Skeletal muscle tissue (tissue), 4 donors: Measurements from ENCODE around the gene PKP1. TPM values are rescaled to one million over a fixed set of nuclear protein-coding genes. Genes with fewer than 3 reads are reported as not detected.

Experiments
- H3K27ac ChIP-seq: one replicate; pipeline ENCODE4 v1.7.0; 2013; ENCODE audit warnings: mild to moderate bottlenecking, low read depth, low read length, inconsistent platforms
- H3K27me3 ChIP-seq, 3 donors: one replicate each; pipeline ENCODE4 v1.7.0; 2013; ENCODE audit warnings: low read length in 3 of 3; ENCODE audit not compliant: control insufficient read depth in 3 of 3, insufficient read depth in 3 of 3
- H3K36me3 ChIP-seq, 3 donors: one replicate each; pipeline ENCODE4 v1.7.0; 2013; ENCODE audit warnings: low read length in 3 of 3; ENCODE audit not compliant: control insufficient read depth in 3 of 3, insufficient read depth in 3 of 3
- H3K4me1 ChIP-seq, 3 donors: one replicate each; pipeline ENCODE4 v1.7.0; 2013; ENCODE audit warnings: low read length in 3 of 3, mild to moderate bottlenecking in 3 of 3; ENCODE audit not compliant: control insufficient read depth in 3 of 3, insufficient read depth in 3 of 3
- H3K4me3 ChIP-seq, 3 donors: one replicate each; pipeline ENCODE4 v1.7.0; 2013; ENCODE audit warnings: low read length in 3 of 3
- H3K9ac ChIP-seq, 3 donors: one replicate each; pipeline ENCODE4 v1.7.0; 2013; ENCODE audit warnings: low read length in 3 of 3, mild to moderate bottlenecking in 3 of 3, moderate library complexity in 2 of 3, low read depth in 1 of 3
- H3K9me3 ChIP-seq, 3 donors: one replicate each; pipeline ENCODE4 v1.7.0; 2013; ENCODE audit warnings: low read length in 3 of 3; ENCODE audit not compliant: control insufficient read depth in 3 of 3
- total RNA-seq: library from RNA; depleted of rRNA; stranded (reverse); fragments of >200 nt; gene quantifications from one replicate; pipeline ENCODE4 v1.2.3, GENCODE V29; 2014
- donor health status: Osteomylitis.

PKP1 gene
- total RNA-seq, 1 donor from 2014 or later = 3.7 TPM

DNA sequence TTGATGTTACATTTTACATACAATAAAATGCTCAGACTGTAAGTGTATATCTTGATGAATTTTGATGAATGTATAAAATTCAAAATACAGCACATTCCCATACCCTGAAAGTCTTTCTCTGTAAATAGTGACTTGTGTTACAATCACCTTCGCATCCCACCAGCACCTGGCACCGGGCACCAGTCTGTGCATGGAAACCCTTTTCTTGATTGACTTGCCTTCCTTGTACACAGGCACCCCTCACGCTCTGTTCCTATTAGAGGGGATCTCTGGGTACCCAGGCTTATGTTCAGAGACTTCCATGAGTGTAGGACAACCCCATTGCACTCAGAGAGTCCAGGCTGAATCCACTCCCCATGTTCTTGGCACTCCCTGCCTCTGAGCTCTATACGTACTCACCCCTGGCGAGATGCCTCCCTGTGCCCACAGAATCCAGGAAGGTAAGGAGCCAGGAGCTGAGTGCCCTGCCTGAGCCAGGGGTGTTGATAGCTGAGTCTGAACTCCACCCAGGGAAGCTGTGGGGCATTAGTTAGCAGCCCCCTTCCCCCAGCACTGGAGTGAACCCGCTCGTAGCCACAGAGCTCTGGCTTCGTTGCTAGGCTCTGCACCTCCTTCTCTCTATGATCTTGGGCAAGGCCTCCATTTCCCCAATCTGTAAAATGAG, 22.5 kb upstream of the PKP1 start:
- Histone ChIP-seq H3K27ac (no peak overlapping the region), H3K4me3 (no peak overlapping the region), H3K36me3 (no peaks in the 10 kb centered on the region), H3K4me1 (peaks cover 4 to 10% (median 6%) of the 10 kb centered on the region in 3 donors), H3K27me3 (peaks cover 14 to 41% (median 31%) of the 10 kb centered on the region in 3 donors), H3K9me3 (no peaks in the 10 kb centered on the region), H3K9ac (no peak overlapping the region)

DNA sequence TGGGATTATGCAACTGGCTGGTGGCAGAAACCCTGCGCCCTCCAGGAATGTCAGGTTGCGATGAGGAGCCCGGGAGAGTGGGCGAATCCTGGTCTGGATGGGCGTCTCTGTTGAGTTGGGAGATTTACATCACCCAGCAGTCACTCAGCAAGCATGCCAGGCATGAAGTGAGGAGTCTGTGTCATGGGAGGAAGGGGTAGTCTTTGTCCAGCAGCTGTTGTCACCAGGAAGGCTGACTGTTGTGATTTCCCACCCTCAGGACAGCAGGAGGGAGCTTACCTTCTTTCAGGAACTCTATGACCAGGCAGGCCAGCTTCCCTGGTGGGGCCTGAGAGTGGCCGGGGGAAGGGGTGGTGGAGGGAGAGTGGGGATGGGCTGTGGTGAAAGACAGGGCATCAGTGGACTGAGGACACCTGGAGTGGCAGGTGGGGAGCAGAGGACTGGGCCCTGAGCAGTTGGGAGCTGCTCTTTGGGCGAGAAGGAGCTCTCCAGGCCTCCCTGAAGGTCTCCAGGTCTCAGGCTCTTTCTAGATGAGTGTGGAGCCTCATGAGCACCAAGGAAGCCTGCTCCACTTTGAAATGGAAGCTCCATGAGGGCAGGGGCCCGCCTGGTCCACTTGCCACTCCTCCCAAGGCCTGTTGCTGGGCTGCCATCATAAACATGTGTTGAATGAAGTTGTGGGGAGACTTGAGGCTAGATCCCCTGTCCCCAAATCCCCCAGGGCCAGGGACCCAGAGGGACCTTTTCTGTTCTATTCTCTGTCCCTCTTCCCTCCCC, 21.3 kb upstream of the PKP1 start:
- no peaks in the 10 kb centered on the region for H3K9me3 ChIP-seq
- H3K36me3 ChIP-seq = no peaks in the 10 kb centered on the region
- no peak overlapping the region for H3K9ac ChIP-seq
- H3K4me1 ChIP-seq = peaks cover 4 to 10% (median 6%) of the 10 kb centered on the region in 3 donors
- no peak overlapping the region for H3K4me3 ChIP-seq
- H3K27me3 ChIP-seq = peaks cover 14 to 41% (median 33%) of the 10 kb centered on the region in 3 donors
- no peak overlapping the region for H3K27ac ChIP-seq

DNA sequence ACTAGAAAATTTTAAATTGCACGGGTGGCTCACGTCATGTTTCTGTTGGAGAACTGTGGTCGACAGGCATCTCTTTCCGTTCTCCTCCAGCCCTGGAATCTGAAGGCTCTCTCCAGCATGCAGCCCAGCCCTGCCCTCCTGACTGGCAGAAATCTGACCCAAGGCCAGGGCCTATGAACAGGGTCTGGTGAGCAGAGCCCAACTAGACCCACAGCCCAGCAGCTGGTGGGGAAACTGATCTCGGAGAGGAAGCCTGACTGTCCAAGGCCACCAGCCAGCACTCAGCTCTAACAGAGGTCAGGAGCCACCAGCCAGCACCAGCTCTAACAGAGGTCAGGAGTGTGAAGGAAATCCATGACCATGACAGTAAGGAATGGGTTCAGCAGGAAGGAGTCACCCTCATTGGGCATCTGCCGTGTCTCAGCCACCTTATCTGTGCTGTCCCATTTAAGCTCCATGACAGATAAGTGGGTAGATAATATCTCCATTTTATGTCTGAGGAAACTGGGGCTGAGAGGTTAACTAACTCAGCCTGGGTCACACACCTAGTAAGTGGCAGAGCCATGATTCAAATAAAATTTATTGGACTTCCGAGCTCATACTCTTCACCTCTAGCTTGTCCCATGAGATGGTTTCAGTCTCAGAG, 20.2 kb upstream of the PKP1 start:
- Histone ChIP-seq H3K9me3 (no peaks in the 10 kb centered on the region), H3K27ac (no peak overlapping the region), H3K9ac (no peak overlapping the region), H3K4me1 (peaks cover 4 to 10% (median 6%) of the 10 kb centered on the region in 3 donors), H3K36me3 (no peaks in the 10 kb centered on the region), H3K27me3 (peaks cover 14 to 41% (median 33%) of the 10 kb centered on the region in 3 donors), H3K4me3 (no peak overlapping the region)

DNA sequence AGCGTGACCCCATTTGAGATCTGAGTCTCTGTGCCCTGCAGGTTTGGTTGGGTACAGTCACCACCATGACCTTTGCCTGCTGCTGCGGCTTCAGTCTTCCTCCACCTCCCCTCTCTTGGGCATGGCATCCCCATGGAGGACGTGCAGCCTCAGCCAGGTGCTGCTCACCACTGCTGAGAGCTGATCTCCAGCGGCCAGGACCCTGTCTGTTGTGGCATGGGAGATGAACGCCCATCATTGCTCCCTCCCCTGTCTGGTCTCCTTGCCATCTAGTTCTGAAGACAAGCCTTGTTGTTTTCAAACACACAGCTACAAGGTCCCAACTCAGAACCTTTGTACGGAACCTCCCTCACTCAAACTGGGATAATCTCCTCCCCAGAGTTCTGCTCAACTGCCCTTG, 19.2 kb upstream of the PKP1 start:
- Histone ChIP-seq H3K36me3 (no peaks in the 10 kb centered on the region), H3K27ac (no peak overlapping the region), H3K4me1 (peaks cover 4 to 10% (median 6%) of the 10 kb centered on the region in 3 donors), H3K27me3 (peaks cover 20 to 41% (median 34%) of the 10 kb centered on the region in 3 donors), H3K9me3 (no peaks in the 10 kb centered on the region), H3K9ac (no peak overlapping the region), H3K4me3 (no peak overlapping the region)

DNA sequence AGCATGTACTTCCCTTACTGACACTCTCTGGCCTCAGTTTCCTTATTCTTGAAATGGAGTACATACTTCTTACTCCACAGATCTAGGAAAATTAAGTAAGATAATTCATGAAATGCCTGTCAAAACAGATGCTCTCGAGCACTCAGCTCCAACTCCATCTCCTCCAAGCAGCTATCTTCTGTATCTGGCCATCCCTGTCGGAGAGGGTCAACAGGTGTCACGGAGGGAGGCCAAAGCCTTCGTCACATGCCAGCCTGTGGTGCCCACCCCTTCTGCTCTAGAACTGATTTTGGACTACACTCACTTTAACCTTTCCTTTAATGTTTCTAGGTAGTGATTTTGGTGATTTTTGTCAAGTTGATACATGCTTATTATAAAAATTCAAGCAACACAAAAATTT, 18.8 kb upstream of the PKP1 start:
- Histone ChIP-seq H3K27ac (no peak overlapping the region), H3K27me3 (peaks cover 21 to 38% (median 30%) of the 10 kb centered on the region in 3 donors), H3K36me3 (no peaks in the 10 kb centered on the region), H3K9ac (no peak overlapping the region), H3K4me1 (peaks cover 3 to 8% (median 6%) of the 10 kb centered on the region in 3 donors), H3K9me3 (no peaks in the 10 kb centered on the region), H3K4me3 (no peak overlapping the region)

DNA sequence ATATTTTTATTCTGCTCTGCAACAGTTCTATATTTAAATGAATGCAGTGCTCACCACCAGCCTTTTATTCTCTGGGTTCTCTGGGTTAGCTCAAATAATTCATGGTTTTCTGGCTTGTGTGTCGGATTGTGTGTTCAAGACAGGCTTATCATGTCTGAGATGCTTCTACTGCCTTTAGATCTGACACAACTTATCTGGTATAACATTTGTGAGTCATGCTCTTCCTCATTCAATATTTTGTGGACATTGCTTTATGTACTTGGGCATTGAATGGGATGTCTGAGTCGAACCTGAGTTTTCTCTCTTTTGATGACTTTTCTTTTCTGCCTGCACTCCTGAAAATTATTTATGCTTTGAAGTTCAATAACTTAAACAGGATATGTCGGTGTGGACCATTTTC, 17.6 kb upstream of the PKP1 start:
- Histone ChIP-seq H3K36me3 (no peaks in the 10 kb centered on the region), H3K27ac (no peak overlapping the region), H3K27me3 (peaks cover 11 to 31% (median 20%) of the 10 kb centered on the region in 3 donors), H3K4me1 (no peaks in the 10 kb centered on the region), H3K9me3 (no peaks in the 10 kb centered on the region), H3K4me3 (no peak overlapping the region), H3K9ac (no peak overlapping the region)

DNA sequence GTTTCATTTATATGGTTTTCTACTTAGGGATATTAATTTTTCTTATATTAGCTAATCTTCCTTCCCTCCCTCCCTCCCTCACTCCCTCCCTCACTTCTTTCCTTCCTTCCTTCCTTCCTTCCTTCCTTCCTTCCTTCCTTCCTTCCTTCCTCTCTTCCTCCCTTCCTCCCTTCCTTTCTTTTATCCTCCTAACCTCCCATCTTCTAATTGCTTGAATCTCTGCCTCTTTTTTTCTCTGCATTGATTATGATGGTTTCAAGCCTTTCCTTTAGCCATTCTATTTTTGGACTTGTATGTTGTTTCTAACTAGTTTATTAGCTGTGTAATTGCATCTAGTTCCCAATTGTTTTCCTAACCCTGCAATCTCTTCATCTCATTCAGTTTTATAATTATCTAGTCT, 17.0 kb upstream of the PKP1 start:
- Histone ChIP-seq H3K27me3 (peaks cover 7 to 26% (median 14%) of the 10 kb centered on the region in 3 donors), H3K36me3 (no peaks in the 10 kb centered on the region), H3K4me3 (no peak overlapping the region), H3K27ac (no peak overlapping the region), H3K9me3 (no peaks in the 10 kb centered on the region), H3K4me1 (no peaks in the 10 kb centered on the region), H3K9ac (no peak overlapping the region)

DNA sequence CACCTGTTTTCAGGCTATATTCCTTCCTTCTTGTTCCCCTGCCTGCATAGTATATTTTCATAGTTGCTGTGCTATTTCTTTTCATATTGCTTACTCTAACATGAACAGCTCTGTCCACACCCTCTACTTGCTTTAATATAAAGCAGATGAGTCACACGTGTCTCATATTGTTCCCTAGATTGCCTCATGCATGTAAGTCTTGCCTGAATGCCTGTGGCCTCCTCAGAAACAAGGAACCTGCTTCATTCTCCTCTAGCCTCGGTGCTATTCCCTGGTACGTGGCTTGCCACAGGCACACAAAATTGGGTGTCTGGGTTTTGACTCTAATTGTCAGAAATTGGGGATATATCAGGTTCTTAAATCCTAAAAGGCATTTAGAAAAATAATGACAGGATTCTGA, 16.5 kb upstream of the PKP1 start:
- H3K36me3 ChIP-seq = no peaks in the 10 kb centered on the region
- H3K4me3 ChIP-seq = no peak overlapping the region
- H3K4me1 ChIP-seq = no peaks in the 10 kb centered on the region
- peaks cover 7 to 21% (median 9%) of the 10 kb centered on the region in 3 donors for H3K27me3 ChIP-seq
- H3K9ac ChIP-seq = no peak overlapping the region
- no peaks in the 10 kb centered on the region for H3K9me3 ChIP-seq
- no peak overlapping the region for H3K27ac ChIP-seq

DNA sequence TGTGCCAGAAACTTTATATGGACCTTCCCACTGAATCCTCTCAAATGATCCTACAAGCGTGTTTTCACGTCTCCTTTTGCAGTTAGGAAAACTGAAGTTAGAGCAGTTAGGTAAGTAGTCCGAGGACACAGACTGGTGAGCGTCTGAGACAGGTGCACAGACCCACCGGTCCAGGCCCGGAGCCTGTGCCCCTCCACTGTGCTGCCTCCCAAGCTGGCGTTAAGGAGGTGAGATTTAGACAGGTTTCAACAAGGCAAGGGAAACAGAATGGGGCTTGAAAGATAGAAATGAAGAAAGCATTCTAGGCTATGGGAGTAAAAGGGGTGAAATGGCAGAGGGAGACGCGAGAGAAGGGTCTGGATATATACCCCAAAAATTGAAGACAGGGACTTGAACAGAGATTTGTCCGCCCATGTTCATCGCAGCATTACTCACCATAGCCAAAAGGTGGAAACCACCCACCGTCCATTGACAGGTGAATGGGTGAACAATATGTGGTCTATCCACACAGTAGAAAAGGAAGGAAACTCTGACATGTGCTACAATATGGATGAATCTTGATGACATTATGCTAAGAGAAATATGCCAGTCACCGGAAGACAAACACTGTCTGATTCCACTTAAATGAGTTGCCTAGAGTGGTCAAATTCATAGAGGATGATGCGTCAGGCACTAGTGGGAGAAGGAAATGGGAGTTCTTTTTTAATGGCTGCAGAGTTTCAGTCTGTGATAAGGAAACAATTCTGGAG, 15.7 kb upstream of the PKP1 start:
- Histone ChIP-seq H3K9ac (no peak overlapping the region), H3K9me3 (no peaks in the 10 kb centered on the region), H3K4me1 (no peaks in the 10 kb centered on the region), H3K27ac (no peak overlapping the region), H3K27me3 (peaks cover 5 to 14% (median 7%) of the 10 kb centered on the region in 3 donors), H3K36me3 (no peaks in the 10 kb centered on the region), H3K4me3 (no peak overlapping the region)
